Common myeloid progenitor, CD34-positive (primary cell): ENCODE data around the gene SRRM3.
"Not testable (repeated sequence)": the region's sequence is repeated elsewhere in the genome, so short reads cannot be mapped to it uniquely, and the experiment has no call there.

ENCODE experiments used
- CTCF ChIA-PET: fragments of 350-600 bp; sonication (Branson Sonifier 250); formaldehyde crosslinking; loops from one replicate; lab custom pipeline; 2021; ENCODE audit warnings: antibody characterized with exemption; lab: Charles Lee
- POLR2A ChIA-PET: fragments of 350-600 bp; sonication (Branson Sonifier 250); formaldehyde crosslinking; loops from one replicate; lab custom pipeline; 2021; ENCODE audit warnings: antibody characterized with exemption; lab: Charles Lee
- DNase-seq, 3 donors: peaks; one replicate each; pipeline versions ENCODE4 v3.0.0 to v3.0.0-alpha.2; 2013
- H3K27ac ChIP-seq, 2 experiments: 1 replicate in 1 of 2; 2 replicates in 1 of 2; pipeline ENCODE4 v1.7.0; 2013; ENCODE audit warnings: inconsistent platforms in 2 of 2, low read length in 2 of 2, mild to moderate bottlenecking in 2 of 2, low read depth in 1 of 2, moderate library complexity in 1 of 2; ENCODE audit not compliant: severe bottlenecking in 2 of 2, insufficient read depth in 1 of 2, poor library complexity in 1 of 2
- H3K27me3 ChIP-seq, 5 experiments: replicated peaks in 2 of 5; 1 replicate in 3 of 5; 2 replicates in 2 of 5; pipeline versions ENCODE4 v1.6.1 to v1.7.0; 2013; ENCODE audit warnings: low read length in 4 of 5, mild to moderate bottlenecking in 2 of 5, moderate library complexity in 2 of 5, inconsistent platforms in 1 of 5; ENCODE audit not compliant: insufficient read depth in 5 of 5, control insufficient read depth in 4 of 5
- H3K36me3 ChIP-seq, 4 experiments: 1 replicate in 2 of 4; 2 replicates in 2 of 4; pipeline versions ENCODE4 v1.6.1 to v1.7.0; 2013; ENCODE audit warnings: low read length in 3 of 4, control low read depth in 1 of 4, mild to moderate bottlenecking in 1 of 4; ENCODE audit not compliant: control insufficient read depth in 4 of 4, insufficient read depth in 4 of 4
- H3K4me1 ChIP-seq, 4 experiments: 1 replicate in 3 of 4; 2 replicates in 1 of 4; pipeline versions ENCODE4 v1.6.1 to v1.7.1; 2013; ENCODE audit warnings: low read length in 3 of 4, mild to moderate bottlenecking in 3 of 4, control low read depth in 1 of 4, inconsistent platforms in 1 of 4, moderate library complexity in 1 of 4; ENCODE audit not compliant: control insufficient read depth in 4 of 4, insufficient read depth in 4 of 4; ENCODE audit errors: control extremely low read depth in 1 of 4
- H3K4me3 ChIP-seq, 7 experiments: 1 replicate in 4 of 7; 2 replicates in 3 of 7; pipeline versions ENCODE4 v1.5.1 to v1.7.0; 2013; ENCODE audit warnings: mild to moderate bottlenecking in 7 of 7, low read length in 6 of 7, moderate library complexity in 6 of 7, inconsistent platforms in 2 of 7, low read depth in 2 of 7, control low read depth in 1 of 7; ENCODE audit not compliant: insufficient read depth in 4 of 7, control insufficient read depth in 1 of 7; ENCODE audit errors: extremely low read depth in 1 of 7
- H3K9me3 ChIP-seq, 5 experiments: 1 replicate in 4 of 5; 2 replicates in 1 of 5; pipeline versions ENCODE4 v1.6.1 to v1.7.1; 2013; ENCODE audit warnings: low read length in 4 of 5, mild to moderate bottlenecking in 2 of 5, inconsistent platforms in 1 of 5, low read depth in 1 of 5, moderate library complexity in 1 of 5; ENCODE audit not compliant: control insufficient read depth in 4 of 5, insufficient read depth in 2 of 5; ENCODE audit errors: control extremely low read depth in 1 of 5
- WGBS: methylation state at CpG from one replicate; pipeline ENCODE4 v1.1.5; 2013; ENCODE audit not compliant: insufficient coverage; 5-methylcytosine and 5-hydroxymethylcytosine counted together

Gene SRRM3

DNA sequence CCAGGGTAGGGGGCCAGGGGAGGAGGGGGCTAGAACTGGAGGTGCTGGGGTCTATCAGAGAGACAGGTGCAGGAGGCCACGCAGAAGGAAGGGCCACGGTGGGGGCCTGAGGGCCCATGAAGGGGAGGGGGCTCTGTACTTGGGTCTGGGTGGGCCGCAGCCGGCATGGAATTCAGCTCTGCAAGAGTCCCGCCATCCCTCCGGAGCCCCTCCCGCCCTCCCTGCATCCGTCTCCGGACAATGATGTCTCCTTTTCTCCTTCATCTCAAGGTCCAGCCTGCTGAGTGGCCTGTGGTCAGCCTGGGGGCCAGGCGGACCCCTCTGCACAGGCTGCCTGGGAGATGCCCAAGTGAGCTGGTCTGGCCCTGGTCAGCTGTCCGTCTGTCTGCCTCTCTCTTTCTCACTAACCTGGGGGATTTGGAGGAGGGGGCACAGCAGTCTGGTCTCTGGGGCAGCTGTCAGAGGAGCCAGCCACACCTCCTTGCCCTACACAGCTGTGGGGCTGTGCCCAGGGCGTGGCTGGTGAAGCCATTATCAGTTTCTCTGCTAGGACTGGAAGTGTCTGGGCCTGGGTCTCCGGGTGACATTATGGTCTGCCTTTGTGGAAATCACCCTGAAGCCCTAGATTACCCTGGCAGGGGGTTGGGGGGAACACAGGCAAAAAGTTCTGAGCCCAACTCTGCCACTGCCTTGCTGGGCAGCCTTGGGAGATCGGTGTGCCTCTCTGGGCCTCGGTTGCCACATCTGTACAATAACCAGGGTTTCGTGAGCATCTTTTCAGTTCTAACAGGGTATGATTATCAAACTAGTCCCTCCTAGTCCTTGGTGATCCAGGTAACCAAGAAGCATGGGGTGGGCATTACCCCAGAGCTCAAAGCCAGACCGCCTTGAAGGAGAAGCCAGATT lies 81.8 kb downstream of the SRRM3 start:
- Histone ChIP-seq H3K27me3 (peaks cover 0 to 61% (median 21%) of the 10 kb centered on the region in 5 experiments), H3K27ac (no peak overlapping the region), H3K36me3 (no peaks in the 10 kb centered on the region), H3K4me3 (no peak overlapping the region), H3K4me1 (peaks cover 0 to 21% (median 15%) of the 10 kb centered on the region in 4 experiments), H3K9me3 (no peaks in the 10 kb centered on the region)
- WGBS = 91% methylated on average over 7 of the region's 17 CpGs
- POLR2A ChIA-PET = interaction anchor here (0.5 kb wide), 1 partner anchor 133 kb away, joined by 3 read pairs; no protein-coding TSS in a partner anchor
- CTCF ChIA-PET = interaction anchor here (1.5 to 14.8 kb wide), 2 partner anchors 14 to 28 kb away, joined by 6 to 303 read pairs; partner anchors contain the start of gene HSPB1
- no peak for DNase-seq

- ChIA-PET POLR2A (no interaction called here), CTCF (interaction anchor here (0.5 to 14.8 kb wide), 3 partner anchors 25 to 349 kb away, joined by 3 to 303 read pairs (median 3); partner anchors contain the start of gene HSPB1)
- Histone ChIP-seq H3K36me3 (no peaks in the 10 kb centered on the region), H3K4me3 (no peak overlapping the region), H3K4me1 (peaks cover 0 to 27% (median 19%) of the 10 kb centered on the region in 4 experiments), H3K27me3 (peaks cover 0 to 38% (median 17%) of the 10 kb centered on the region in 5 experiments), H3K27ac (no peak overlapping the region), H3K9me3 (no peaks in the 10 kb centered on the region)
- 97% methylated on average over 6 of the region's 29 CpGs for WGBS
- no peak for DNase-seq
These were observed 84.1 kb downstream of the SRRM3 start for GRCh38 chr7:76285604-76286374.

DNA sequence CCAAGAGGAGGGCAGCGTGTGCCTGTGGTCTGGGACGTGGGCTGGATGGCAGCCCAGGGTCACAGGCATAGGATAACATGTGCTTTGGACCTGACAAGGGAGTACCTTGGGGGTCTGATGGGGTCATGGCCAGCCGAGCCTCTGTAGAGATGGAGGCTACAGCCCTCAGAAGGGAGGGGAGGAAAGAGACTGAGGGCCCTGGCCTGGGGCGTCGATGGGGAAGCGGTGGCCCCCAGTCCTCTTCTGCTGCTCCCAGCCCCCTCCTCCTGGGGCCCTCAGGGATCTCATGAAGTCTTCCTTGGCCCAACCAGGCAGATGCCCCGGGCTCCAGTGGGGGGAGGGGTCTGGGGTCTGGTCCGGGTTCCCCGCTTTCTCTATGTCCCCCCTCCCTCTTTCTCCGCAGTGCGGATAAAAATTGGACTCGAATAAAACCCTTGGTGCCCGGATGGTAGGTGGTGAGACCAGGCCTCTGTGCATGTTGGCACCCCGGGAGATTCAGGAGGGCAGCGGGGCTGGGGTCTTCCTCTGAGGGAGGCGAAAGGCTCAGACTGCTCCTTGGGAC lies 85.2 kb downstream of the SRRM3 start:
- H3K36me3 ChIP-seq = no peaks in the 10 kb centered on the region
- 98% methylated on average over 10 of the region's 16 CpGs for WGBS
- peaks cover 3 to 30% (median 24%) of the 10 kb centered on the region in 4 experiments for H3K4me1 ChIP-seq
- DNase-seq = no peak
- POLR2A ChIA-PET = no interaction called here
- CTCF ChIA-PET = interaction anchor here (0.6 to 14.8 kb wide), 3 partner anchors 8 to 24 kb away, joined by 3 to 303 read pairs (median 3); partner anchors contain the start of gene HSPB1
- H3K27ac ChIP-seq = no peak overlapping the region
- H3K27me3 ChIP-seq = peaks cover 0 to 28% (median 14%) of the 10 kb centered on the region in 5 experiments
- H3K9me3 ChIP-seq = no peaks in the 10 kb centered on the region
- no peak overlapping the region for H3K4me3 ChIP-seq

GRCh38 chr7:76290847-76291350 lies 89.2 kb downstream of the SRRM3 start:
- 89% methylated on average over 6 of the region's 6 CpGs for WGBS
- H3K36me3 ChIP-seq, H3K27me3 ChIP-seq, DNase-seq, H3K9me3 ChIP-seq: not testable (repeated sequence)
- ChIA-PET CTCF (interaction anchor here (0.7 to 14.8 kb wide), 10 partner anchors 13 to 116 kb away, joined by 3 to 303 read pairs (median 4); partner anchors contain the start of gene HSPB1), POLR2A (interaction anchor here (0.7 to 1.9 kb wide), 4 partner anchors 12 to 106 kb away, joined by 3 to 15 read pairs (median 12); partner anchors contain the start of gene HSPB1)
- peak overlapping the region; percentile 40 to 72 for H3K27ac ChIP-seq
- peaks cover 3 to 52% (median 41%) of the 10 kb centered on the region in 4 experiments for H3K4me1 ChIP-seq
- peak overlapping the region in 3 of 7 experiments; percentile 16 to 63 (median 57) for H3K4me3 ChIP-seq

DNA sequence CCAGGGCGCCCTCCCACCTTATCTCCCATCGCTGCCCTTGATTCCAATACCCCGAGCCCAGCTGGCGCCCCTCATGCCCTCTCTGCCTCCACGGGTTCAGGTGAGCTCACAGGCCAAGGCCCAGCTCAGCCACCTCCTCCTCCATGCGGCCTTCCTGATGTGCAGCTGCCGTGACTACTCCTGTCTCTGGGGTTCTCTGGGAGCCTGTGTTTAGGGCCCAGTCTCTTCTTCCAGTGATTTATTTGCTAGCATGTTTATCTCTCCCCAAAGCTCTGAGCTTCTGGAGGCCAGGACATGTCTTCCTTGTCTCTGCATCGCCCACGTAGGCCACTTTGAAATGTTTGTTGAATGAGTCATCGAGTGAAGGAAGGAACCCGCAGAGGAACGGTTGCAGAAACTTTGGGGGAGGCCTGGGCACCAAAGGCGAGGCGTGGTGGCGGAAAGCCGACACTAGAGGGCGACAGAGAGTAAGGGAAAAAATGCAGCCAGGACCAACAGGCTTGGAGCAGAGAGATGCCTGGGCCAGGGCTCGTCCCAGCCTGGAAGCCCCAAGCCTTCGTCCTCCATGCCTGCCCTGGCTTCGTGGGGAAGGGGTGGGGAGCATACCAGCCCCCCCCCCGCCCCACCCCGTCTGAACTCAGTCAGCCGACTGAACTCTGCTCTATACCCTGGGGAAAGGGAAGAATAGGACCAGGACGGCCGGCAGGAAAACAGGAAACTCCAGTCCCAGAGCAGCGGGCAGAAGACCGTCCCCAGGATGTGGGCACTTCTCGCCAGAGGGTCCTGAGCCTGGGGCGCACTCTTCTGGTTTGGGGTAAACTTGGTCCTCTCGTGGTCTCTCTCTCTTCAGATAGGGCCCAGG lies 89.9 kb downstream of the SRRM3 start:
- H3K4me1 ChIP-seq = peaks cover 3 to 52% (median 41%) of the 10 kb centered on the region in 4 experiments
- peak overlapping the region in 6 of 7 experiments; percentile 13 to 63 (median 50) for H3K4me3 ChIP-seq
- 20% methylated on average over 24 of the region's 30 CpGs for WGBS
- no peaks in the 10 kb centered on the region for H3K36me3 ChIP-seq
- H3K27me3 ChIP-seq = no peaks in the 10 kb centered on the region
- peak overlapping the region; percentile 40 to 72 for H3K27ac ChIP-seq
- peak; percentile 92 to 97 (median 96) for DNase-seq
- ChIA-PET CTCF (interaction anchor here (0.7 to 14.8 kb wide), 12 partner anchors 10 to 117 kb away, joined by 3 to 303 read pairs (median 4); partner anchors contain the start of gene HSPB1), POLR2A (interaction anchor here (0.7 to 1.9 kb wide), 5 partner anchors 11 to 106 kb away, joined by 3 to 15 read pairs (median 10); partner anchors contain the start of gene HSPB1)
- H3K9me3 ChIP-seq = no peaks in the 10 kb centered on the region
